Heart left ventricle (tissue), 13 donors: ENCODE data around the gene SPOCK1.

ENCODE experiments used
- POLR2A ChIP-seq, 2 donors: fragments of 450-650 bp; IDR thresholded peaks; one replicate each; pipeline ENCODE4 v1.6.1; 2017; ENCODE audit warnings: antibody characterized with exemption in 2 of 2, mild to moderate bottlenecking in 2 of 2, moderate library complexity in 2 of 2
- TF ChIP-seq, protein P1 (sequence below), 12 donors: fragments of 200-600 bp; sonication (generic) in 4 of 12; IDR thresholded peaks; one replicate each; pipeline versions ENCODE4 v1.5.0 to v1.8.0; 2018 to 2022; ENCODE audit warnings: antibody characterized with exemption in 12 of 12, mild to moderate bottlenecking in 5 of 12
- donor health status: ischemic (EF 13 %, LVEDD 7.1; RV severe dilation, severe dysfunction).
- donor health status: DM: no; HTN: yes; CAD: no.
- donor health status: DM: no; HTN: no; CAD: no.
- donor health status: ischemic (EF 25% LVEDD 6.9; RV normal size, moderate dysfunction).
- donor health status: ischemic (EF 25% LVEDD 5.7; RV mildly dilated, moderate dysfunction).
- donor health status: ischemic (EF 35%, LVEDD 5.7; RV mildly dilated, moderate dysfunction).
- donor health status: nonischemic (EF 11% LVEDD 7.7; RV severe dilation, severe dysfunction).
- donor health status: DM: yes; HTN: yes; CAD: no.
- donor health status: PGD.
- donor health status: ischemic (EF 29% LVEDD 5.4; RV normal size, mild dysfunction).
- donor health status: nonischemic (EF 23%, LVEDD 6.1; RV moderate dilation, normal function).

DNA sequence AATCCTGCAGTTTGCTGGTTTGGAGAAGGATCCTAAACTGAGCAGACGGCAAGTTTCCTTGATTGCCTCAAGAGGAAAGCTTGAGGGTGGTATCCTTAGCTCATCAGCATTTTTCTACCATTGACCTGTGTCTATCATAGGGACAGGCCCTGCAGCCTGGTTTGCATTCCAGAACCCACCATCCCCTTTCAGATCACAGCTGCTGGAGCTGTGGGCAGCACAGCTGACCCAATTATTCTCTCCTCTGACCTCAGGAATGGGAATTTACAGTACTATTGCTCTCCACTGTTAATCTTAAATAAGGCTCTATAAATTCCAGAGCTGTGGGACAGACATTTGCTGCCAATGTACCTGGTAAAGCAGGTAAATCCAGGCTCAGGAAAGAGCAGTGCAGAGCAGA lies 163.0 kb downstream of the SPOCK1 start:
- TF ChIP-seq, protein P1, sequence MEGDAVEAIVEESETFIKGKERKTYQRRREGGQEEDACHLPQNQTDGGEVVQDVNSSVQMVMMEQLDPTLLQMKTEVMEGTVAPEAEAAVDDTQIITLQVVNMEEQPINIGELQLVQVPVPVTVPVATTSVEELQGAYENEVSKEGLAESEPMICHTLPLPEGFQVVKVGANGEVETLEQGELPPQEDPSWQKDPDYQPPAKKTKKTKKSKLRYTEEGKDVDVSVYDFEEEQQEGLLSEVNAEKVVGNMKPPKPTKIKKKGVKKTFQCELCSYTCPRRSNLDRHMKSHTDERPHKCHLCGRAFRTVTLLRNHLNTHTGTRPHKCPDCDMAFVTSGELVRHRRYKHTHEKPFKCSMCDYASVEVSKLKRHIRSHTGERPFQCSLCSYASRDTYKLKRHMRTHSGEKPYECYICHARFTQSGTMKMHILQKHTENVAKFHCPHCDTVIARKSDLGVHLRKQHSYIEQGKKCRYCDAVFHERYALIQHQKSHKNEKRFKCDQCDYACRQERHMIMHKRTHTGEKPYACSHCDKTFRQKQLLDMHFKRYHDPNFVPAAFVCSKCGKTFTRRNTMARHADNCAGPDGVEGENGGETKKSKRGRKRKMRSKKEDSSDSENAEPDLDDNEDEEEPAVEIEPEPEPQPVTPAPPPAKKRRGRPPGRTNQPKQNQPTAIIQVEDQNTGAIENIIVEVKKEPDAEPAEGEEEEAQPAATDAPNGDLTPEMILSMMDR (IDR thresholded peaks at IDR 0.05) = no peak
- TF ChIP-seq POLR2A (IDR thresholded peaks at IDR 0.05) = no peak
